Stimulated activated CD8-positive, alpha-beta memory T cell treated with anti-CD3 and anti-CD28 coated beads, Interleukin-7, amount 100 ng/mL, for 24 hours (primary cell): ENCODE results near the gene UGT2B7.

Experiments
- DNase-seq: peaks from one replicate; pipeline ENCODE4 v3.0.0-alpha.2; 2020; ENCODE audit warnings: low read depth

UGT2B7 gene

DNA sequence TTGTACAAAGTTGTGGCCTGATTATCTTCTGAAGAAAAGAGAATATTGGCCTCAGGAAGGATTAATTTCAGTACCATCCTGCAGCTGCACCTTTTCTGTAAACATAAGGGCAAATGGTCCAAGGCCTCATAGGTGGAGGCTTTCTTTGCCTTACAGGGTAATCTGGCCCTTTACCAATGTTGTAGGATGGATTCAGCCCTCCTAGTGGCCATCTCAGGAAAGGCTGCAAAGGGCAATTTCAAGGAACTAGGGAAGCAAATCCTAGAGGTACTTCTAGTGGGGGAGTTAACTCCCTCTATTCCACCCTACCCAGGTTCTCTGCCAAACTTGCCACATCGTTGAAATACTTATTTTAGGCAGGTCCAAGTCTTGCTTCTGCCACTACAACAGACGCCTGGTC is 60.6 kb downstream of the UGT2B7 start:
- no peak for DNase-seq
